K562 (cell line): ENCODE results near the gene PRTFDC1. TPM values are rescaled to one million over a fixed set of nuclear protein-coding genes. Genes with fewer than 3 reads are reported as not detected.

Source experiments
- ATAC-seq: fragments of 200-7000 bp; cut with Tn5 transposase; 3 replicates; pipeline ENCODE4 v1.9.1; 2020; ENCODE audit warnings: moderate library complexity
- BruUV-seq: library from RNA; stranded (reverse); fragments of 400-500 nt; replicated peaks from 2 replicates; lab custom pipeline; 2021; lab: Mats Ljungman, UMichigan
- CTCF ChIA-PET: fragments of 300-600 bp; formaldehyde crosslinking; extraction: SDS; loops from one replicate; lab custom pipeline; 2021; ENCODE audit warnings: low intra/inter-chr PET ratio; lab: Yijun Ruan, JAX
- POLR2A ChIA-PET: fragments of 300-600, 350-650 bp; sonication (Branson Sonifier 250); formaldehyde crosslinking; extraction: SDS; loops from one replicate; lab custom pipeline; 2021; ENCODE audit warnings: antibody characterized with exemption, inconsistent platforms; lab: Yijun Ruan, JAX
- DNase-seq, 4 experiments: peaks; one replicate each; pipeline versions ENCODE4 v3.0.0 to v3.0.0-alpha.2; 2011 to 2018; ENCODE audit warnings: low spot score in 3 of 4, mixed read lengths in 3 of 4; ENCODE audit errors: extremely low read depth in 1 of 4
- FAIRE-seq: peaks from 2 replicates; lab custom pipeline; 2011; peaks lifted over from hg19 to GRCh38; lab: Jason Lieb, UNC
- H2AFZ ChIP-seq: 2 replicates; pipeline ENCODE4 v1.6.0; 2011; ENCODE audit warnings: low read depth, low read length, control low read depth, inconsistent platforms
- H3K27ac ChIP-seq: fragments of 200-600 bp; 3 replicates; pipeline ENCODE4 v1.8.0; 2011; ENCODE audit warnings: low read depth, mild to moderate bottlenecking, control low read depth, inconsistent platforms, low read length, moderate library complexity, mixed read lengths; ENCODE audit errors: extremely low read depth
- H3K27me3 ChIP-seq, 2 experiments: fragments of 300-600 bp in 1 of 2; 2 replicates in 1 of 2; 3 replicates in 1 of 2; pipeline versions ENCODE4 v1.6.0 to v1.8.0; 2011; ENCODE audit warnings: inconsistent platforms in 2 of 2, low read length in 2 of 2, mild to moderate bottlenecking in 1 of 2, mixed read lengths in 1 of 2, moderate library complexity in 1 of 2; ENCODE audit not compliant: control insufficient read depth in 2 of 2, insufficient read depth in 2 of 2
- H3K36me3 ChIP-seq: fragments of 300-600 bp; 3 replicates; pipeline ENCODE4 v1.8.0; 2011; ENCODE audit warnings: mild to moderate bottlenecking, low read length, inconsistent platforms; ENCODE audit not compliant: control insufficient read depth, insufficient read depth
- H3K4me1 ChIP-seq, 2 experiments: fragments of 200-600 bp in 1 of 2; replicated peaks in 1 of 2; 2 replicates in 1 of 2; 3 replicates in 1 of 2; pipeline versions ENCODE4 v1.5.1 to v1.8.0; 2011; ENCODE audit warnings: inconsistent platforms in 2 of 2, low read length in 2 of 2, mild to moderate bottlenecking in 1 of 2, mixed read lengths in 1 of 2, moderate library complexity in 1 of 2; ENCODE audit not compliant: control insufficient read depth in 2 of 2, insufficient read depth in 2 of 2
- H3K4me2 ChIP-seq: 2 replicates; pipeline ENCODE4 v1.6.1; 2011; ENCODE audit warnings: low read length, control low read depth, inconsistent platforms, mixed read lengths; ENCODE audit not compliant: insufficient read depth
- H3K4me3 ChIP-seq: fragments of 200-600 bp; sonication (generic), shearing (Covaris generic); 2 replicates; pipeline ENCODE4 v1.5.1; 2016; ENCODE audit warnings: control low read depth, inconsistent platforms
- H3K79me2 ChIP-seq: fragments of 200-600 bp; 3 replicates; pipeline ENCODE4 v1.8.0; 2011; ENCODE audit warnings: low read length, inconsistent platforms; ENCODE audit not compliant: control insufficient read depth, insufficient read depth
- H3K9ac ChIP-seq, 2 experiments: 2 replicates each; pipeline versions ENCODE4 v1.6.0 to v1.6.1; 2011; ENCODE audit warnings: low read depth in 2 of 2, low read length in 2 of 2, control low read depth in 1 of 2, inconsistent platforms in 1 of 2, mild to moderate bottlenecking in 1 of 2, mixed read lengths in 1 of 2; ENCODE audit not compliant: insufficient read depth in 1 of 2
- H3K9me1 ChIP-seq: one replicate; pipeline ENCODE4 v1.6.0; 2011; ENCODE audit warnings: inconsistent platforms, mild to moderate bottlenecking, low read length, moderate library complexity; ENCODE audit not compliant: control insufficient read depth, insufficient read depth
- H3K9me3 ChIP-seq: replicated peaks from 2 replicates; pipeline ENCODE4 v1.5.1; 2011; ENCODE audit warnings: low read depth, low read length, inconsistent platforms; ENCODE audit not compliant: control insufficient read depth, insufficient read depth
- H4K20me1 ChIP-seq: replicated peaks from 2 replicates; pipeline ENCODE4 v1.6.1; 2011; ENCODE audit warnings: low read length, inconsistent platforms, mixed read lengths; ENCODE audit not compliant: control insufficient read depth, insufficient read depth
- ASH1L ChIP-seq: fragments of 450-650 bp; IDR thresholded peaks from 2 replicates; pipeline ENCODE4 v1.6.1; 2018; ENCODE audit warnings: borderline replicate concordance, mild to moderate bottlenecking, low read depth; ENCODE audit not compliant: partially characterized antibody
- MYC ChIP-seq, 2 experiments: fragments of 250-450 bp in 1 of 2; sonication (Bioruptor Pico) in 1 of 2; IDR thresholded peaks; 2 replicates each; pipeline versions ENCODE4 v1.5.1 to v1.6.1; 2012 to 2021; ENCODE audit warnings: low read depth in 2 of 2, borderline replicate concordance in 1 of 2, improper control_type of control experiment in 1 of 2, low read length in 1 of 2, mild to moderate bottlenecking in 1 of 2, moderate library complexity in 1 of 2
- NFIX ChIP-seq: fragments of 250-450 bp; sonication (Bioruptor Pico); IDR thresholded peaks from 2 replicates; pipeline ENCODE4 v1.4.0; 2020; ENCODE audit warnings: low read depth, mild to moderate bottlenecking, moderate library complexity
- PHB ChIP-seq: fragments of 250-450 bp; sonication (Bioruptor Pico); IDR thresholded peaks from 2 replicates; pipeline ENCODE4 v1.5.0; 2021
- RNF2 ChIP-seq: sonication (generic); IDR thresholded peaks from 2 replicates; pipeline ENCODE4 v1.6.1; 2016
- WGBS: fragments of 100-300 bp; shearing (Covaris generic); methylation state at CpG from one replicate; pipeline ENCODE4 v1.1.6; 2016; ENCODE audit warnings: low coverage, mixed read lengths; ENCODE audit not compliant: insufficient coverage; ENCODE audit errors: missing lambda C conversion rate; 5-methylcytosine and 5-hydroxymethylcytosine counted together
- in situ Hi-C: fragments of 300-500 bp; cut with MboI; formaldehyde crosslinking; loops from 4 replicates; pipeline ENCODE4 v1.15.0; 2018; ENCODE audit warnings: inconsistent platforms, mixed read lengths
- intact Hi-C: fragments of 100-400 bp; cut with micrococcal nuclease; formaldehyde crosslinking; loops from 2 replicates; pipeline ENCODE4 v1.14.2; 2022
- polyA plus RNA-seq, 8 experiments: library from polyadenylated mRNA; depleted of rRNA in 4 of 8; stranded (reverse) in 5 of 8; unstranded in 3 of 8; fragments of >200 nt; fragmentation: Nextera tagmentation in 2 of 8; fragmentation: Illumina TruSeq in 1 of 8; extraction: Ambion mirVana in 2 of 8; extraction: Trizol in 1 of 8; gene quantifications; 2 replicates each; pipeline versions ENCODE4 v1.2.1 to v1.2.3, GENCODE V29; 2011 to 2014; ENCODE audit warnings: inconsistent platforms in 1 of 8, missing spikeins in 1 of 8
- total RNA-seq, 7 experiments: library from RNA; depleted of rRNA in 6 of 7; stranded (reverse); fragments of >200 nt in 6 of 7; fragmentation: Illumina TruSeq in 2 of 7; extraction: Trizol in 2 of 7; gene quantifications; 2 replicates each; pipeline versions ENCODE4 v1.2.1 to v1.2.3, GENCODE V29; 2011 to 2021; ENCODE audit warnings: low replicate concordance in 1 of 7
- TF ChIP-seq, protein P1 (sequence below), 3 experiments: fragments of 200-800 bp in 1 of 3; fragments of 250-450 bp in 1 of 3; fragments of 450-650 bp in 1 of 3; sonication (Bioruptor Pico) in 1 of 3; sonication (Bioruptor generic) in 1 of 3; formaldehyde crosslinking in 1 of 3; IDR thresholded peaks; 2 replicates each; pipeline versions ENCODE4 v1.6.1 to v1.8.0; 2016 to 2022; ENCODE audit warnings: mild to moderate bottlenecking in 2 of 3, missing genetic modification characterization in 2 of 3, missing compliant biosample characterization in 1 of 3, moderate library complexity in 1 of 3
- TF ChIP-seq, protein P2 (sequence below): fragments of 250-450 bp; sonication (Bioruptor Pico); IDR thresholded peaks from 2 replicates; pipeline ENCODE4 v1.6.1; 2021; ENCODE audit warnings: mild to moderate bottlenecking
- TF ChIP-seq, protein P3 (sequence below): sonication (generic); formaldehyde crosslinking; IDR thresholded peaks from 2 replicates; pipeline ENCODE4 v1.8.0; 2022; ENCODE audit warnings: missing genetic modification reagents, mild to moderate bottlenecking, borderline replicate concordance
- TF ChIP-seq, protein P4 (sequence below): fragments of 450-650 bp; IDR thresholded peaks from 2 replicates; pipeline ENCODE4 v1.7.1; 2018; ENCODE audit warnings: mild to moderate bottlenecking, low read depth; ENCODE audit not compliant: partially characterized antibody

PRTFDC1 gene
- total and polyA plus RNA-seq, 9 of the 15 experiments (the other 6 are each of a cell fraction or from before 2014, with no cell fraction given) = 7.0 to 27.6 (median 10.0) TPM

- intact Hi-C loops = no loop called here
- Histone ChIP-seq H3K9me1 (no peaks in the 10 kb centered on the region), H3K27me3 (no peaks in the 10 kb centered on the region), H3K4me2 (no peak overlapping the region), H3K4me3 (no peak overlapping the region), H3K4me1 (no peaks in the 10 kb centered on the region; a peak in 1 of 5 replicates), H4K20me1 (no peaks in the 10 kb centered on the region), H3K9me3 (no peaks in the 10 kb centered on the region), H3K79me2 (no peaks in the 10 kb centered on the region), H3K36me3 (no peaks in the 10 kb centered on the region), H2AFZ (no peak overlapping the region), H3K27ac (no peak overlapping the region), H3K9ac (no peak overlapping the region)
- FAIRE-seq (no peak), ATAC-seq (no peak), DNase-seq (no peak)
- POLR2A ChIA-PET = interaction anchor here (0.6 kb wide), 1 partner anchor 18 kb away, joined by 3 read pairs; no protein-coding TSS in a partner anchor
- WGBS = 55% methylated on average over 7 of the region's 7 CpGs
- no TSS peak for BruUV-seq
- in situ Hi-C loops = no loop called here
- CTCF ChIA-PET = no interaction called here
- TF ChIP-seq, protein P1, sequence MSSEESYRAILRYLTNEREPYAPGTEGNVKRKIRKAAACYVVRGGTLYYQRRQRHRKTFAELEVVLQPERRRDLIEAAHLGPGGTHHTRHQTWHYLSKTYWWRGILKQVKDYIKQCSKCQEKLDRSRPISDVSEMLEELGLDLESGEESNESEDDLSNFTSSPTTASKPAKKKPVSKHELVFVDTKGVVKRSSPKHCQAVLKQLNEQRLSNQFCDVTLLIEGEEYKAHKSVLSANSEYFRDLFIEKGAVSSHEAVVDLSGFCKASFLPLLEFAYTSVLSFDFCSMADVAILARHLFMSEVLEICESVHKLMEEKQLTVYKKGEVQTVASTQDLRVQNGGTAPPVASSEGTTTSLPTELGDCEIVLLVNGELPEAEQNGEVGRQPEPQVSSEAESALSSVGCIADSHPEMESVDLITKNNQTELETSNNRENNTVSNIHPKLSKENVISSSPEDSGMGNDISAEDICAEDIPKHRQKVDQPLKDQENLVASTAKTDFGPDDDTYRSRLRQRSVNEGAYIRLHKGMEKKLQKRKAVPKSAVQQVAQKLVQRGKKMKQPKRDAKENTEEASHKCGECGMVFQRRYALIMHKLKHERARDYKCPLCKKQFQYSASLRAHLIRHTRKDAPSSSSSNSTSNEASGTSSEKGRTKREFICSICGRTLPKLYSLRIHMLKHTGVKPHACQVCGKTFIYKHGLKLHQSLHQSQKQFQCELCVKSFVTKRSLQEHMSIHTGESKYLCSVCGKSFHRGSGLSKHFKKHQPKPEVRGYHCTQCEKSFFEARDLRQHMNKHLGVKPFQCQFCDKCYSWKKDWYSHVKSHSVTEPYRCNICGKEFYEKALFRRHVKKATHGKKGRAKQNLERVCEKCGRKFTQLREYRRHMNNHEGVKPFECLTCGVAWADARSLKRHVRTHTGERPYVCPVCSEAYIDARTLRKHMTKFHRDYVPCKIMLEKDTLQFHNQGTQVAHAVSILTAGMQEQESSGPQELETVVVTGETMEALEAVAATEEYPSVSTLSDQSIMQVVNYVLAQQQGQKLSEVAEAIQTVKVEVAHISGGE (CRISPR knock-in tag; IDR thresholded peaks at IDR 0.05) = no peak
- TF ChIP-seq PHB (CRISPR knock-in tag) (no peak), RNF2 (no peak), MYC (IDR thresholded peaks at IDR 0.05; ENCODE audit: low read depth, low read length) (no peak), MYC (CRISPR knock-in tag; IDR thresholded peaks at IDR 0.05; ENCODE audit: borderline replicate concordance, low read depth) (no peak), NFIX (CRISPR knock-in tag) (no peak), ASH1L (no peak)
- TF ChIP-seq, protein P2, sequence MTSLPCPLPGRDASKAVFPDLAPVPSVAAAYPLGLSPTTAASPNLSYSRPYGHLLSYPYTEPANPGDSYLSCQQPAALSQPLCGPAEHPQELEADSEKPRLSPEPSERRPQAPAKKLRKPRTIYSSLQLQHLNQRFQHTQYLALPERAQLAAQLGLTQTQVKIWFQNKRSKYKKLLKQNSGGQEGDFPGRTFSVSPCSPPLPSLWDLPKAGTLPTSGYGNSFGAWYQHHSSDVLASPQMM = no peak
- TF ChIP-seq, protein P3, sequence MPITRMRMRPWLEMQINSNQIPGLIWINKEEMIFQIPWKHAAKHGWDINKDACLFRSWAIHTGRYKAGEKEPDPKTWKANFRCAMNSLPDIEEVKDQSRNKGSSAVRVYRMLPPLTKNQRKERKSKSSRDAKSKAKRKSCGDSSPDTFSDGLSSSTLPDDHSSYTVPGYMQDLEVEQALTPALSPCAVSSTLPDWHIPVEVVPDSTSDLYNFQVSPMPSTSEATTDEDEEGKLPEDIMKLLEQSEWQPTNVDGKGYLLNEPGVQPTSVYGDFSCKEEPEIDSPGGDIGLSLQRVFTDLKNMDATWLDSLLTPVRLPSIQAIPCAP (CRISPR knock-in tag) = no peak
- TF ChIP-seq, protein P4, sequence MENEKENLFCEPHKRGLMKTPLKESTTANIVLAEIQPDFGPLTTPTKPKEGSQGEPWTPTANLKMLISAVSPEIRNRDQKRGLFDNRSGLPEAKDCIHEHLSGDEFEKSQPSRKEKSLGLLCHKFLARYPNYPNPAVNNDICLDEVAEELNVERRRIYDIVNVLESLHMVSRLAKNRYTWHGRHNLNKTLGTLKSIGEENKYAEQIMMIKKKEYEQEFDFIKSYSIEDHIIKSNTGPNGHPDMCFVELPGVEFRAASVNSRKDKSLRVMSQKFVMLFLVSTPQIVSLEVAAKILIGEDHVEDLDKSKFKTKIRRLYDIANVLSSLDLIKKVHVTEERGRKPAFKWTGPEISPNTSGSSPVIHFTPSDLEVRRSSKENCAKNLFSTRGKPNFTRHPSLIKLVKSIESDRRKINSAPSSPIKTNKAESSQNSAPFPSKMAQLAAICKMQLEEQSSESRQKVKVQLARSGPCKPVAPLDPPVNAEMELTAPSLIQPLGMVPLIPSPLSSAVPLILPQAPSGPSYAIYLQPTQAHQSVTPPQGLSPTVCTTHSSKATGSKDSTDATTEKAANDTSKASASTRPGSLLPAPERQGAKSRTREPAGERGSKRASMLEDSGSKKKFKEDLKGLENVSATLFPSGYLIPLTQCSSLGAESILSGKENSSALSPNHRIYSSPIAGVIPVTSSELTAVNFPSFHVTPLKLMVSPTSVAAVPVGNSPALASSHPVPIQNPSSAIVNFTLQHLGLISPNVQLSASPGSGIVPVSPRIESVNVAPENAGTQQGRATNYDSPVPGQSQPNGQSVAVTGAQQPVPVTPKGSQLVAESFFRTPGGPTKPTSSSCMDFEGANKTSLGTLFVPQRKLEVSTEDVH = no peak
These were observed 15.9 kb upstream of the PRTFDC1 start for GRCh38 chr10:24968349-24968748.
